ENCODE data around the gene EIF5. TPM values are rescaled to one million over a fixed set of nuclear protein-coding genes. Genes with fewer than 3 reads are reported as not detected.

EIF5 gene
- total RNA-seq, 3 donors from 2014 or later (not counting 1 experiment from before 2014, with no cell fraction given): 498 to 670 (median 594) TPM

GRCh38 chr14:103388664-103389063 lies 54.6 kb downstream of the EIF5 start:
- Mint-ChIP-seq H3K9me3 (no peaks in the 10 kb centered on the region), H3K27me3 (ENCODE audit: low read depth in 2 of 2) (no peaks in the 10 kb centered on the region), H3K36me3 (no peaks in the 10 kb centered on the region), H3K4me1 (peaks cover 26 to 43% of the 10 kb centered on the region in 2 donors), H3K27ac (no peak overlapping the region), H3K4me3 (peak overlapping the region; percentile 64)
- intact Hi-C loops (cut with micrococcal nuclease): loop anchor here (5.0 kb wide), 1 partner anchor 39 kb away; no protein-coding TSS in a partner anchor
- ATAC-seq: no peak
- Histone ChIP-seq H3K27ac (ENCODE audit: low read length) (no peak overlapping the region), H3K4me1 (ENCODE audit: control insufficient read depth, insufficient read depth, low read length) (peaks cover 38% of the 10 kb centered on the region), H3K36me3 (ENCODE audit: control insufficient read depth, insufficient read depth, low read length) (no peaks in the 10 kb centered on the region), H3K27me3 (ENCODE audit: control insufficient read depth, insufficient read depth, low read length) (no peaks in the 10 kb centered on the region), H3K9me3 (ENCODE audit: control insufficient read depth, insufficient read depth, low read length) (no peaks in the 10 kb centered on the region), H3K4me3 (ENCODE audit: low read length) (no peak overlapping the region)
- WGBS (ENCODE audit: insufficient coverage): 100% methylated on average over 1 of the region's 1 CpG
- no peak for DNase-seq
- no peak for TF ChIP-seq CTCF (IDR thresholded peaks at IDR 0.05)

- Histone ChIP-seq H3K9me3 (ENCODE audit: control insufficient read depth, insufficient read depth, low read length) (no peaks in the 10 kb centered on the region), H3K27me3 (ENCODE audit: control insufficient read depth, insufficient read depth, low read length) (no peaks in the 10 kb centered on the region), H3K27ac (ENCODE audit: low read length) (no peak overlapping the region), H3K4me3 (ENCODE audit: low read length) (no peak overlapping the region), H3K36me3 (ENCODE audit: control insufficient read depth, insufficient read depth, low read length) (no peaks in the 10 kb centered on the region), H3K4me1 (ENCODE audit: control insufficient read depth, insufficient read depth, low read length) (peaks cover 37% of the 10 kb centered on the region)
- Mint-ChIP-seq H3K27ac (no peak overlapping the region), H3K36me3 (no peaks in the 10 kb centered on the region), H3K4me1 (peaks cover 43 to 52% of the 10 kb centered on the region in 2 donors), H3K27me3 (ENCODE audit: low read depth in 2 of 2) (no peaks in the 10 kb centered on the region), H3K4me3 (no peak overlapping the region), H3K9me3 (no peaks in the 10 kb centered on the region)
- WGBS (ENCODE audit: insufficient coverage): 96% methylated on average over 4 of the region's 4 CpGs
- no peak for DNase-seq
- TF ChIP-seq CTCF (IDR thresholded peaks at IDR 0.05): no peak
- ATAC-seq: no peak
- intact Hi-C loops (cut with micrococcal nuclease): no loop called here
These were observed 56.6 kb downstream of the EIF5 start for GRCh38 chr14:103390605-103391004.

GRCh38 chr14:103391048-103391447 lies 57.0 kb downstream of the EIF5 start:
- H3K9me3 Mint-ChIP-seq: no peaks in the 10 kb centered on the region
- no peaks in the 10 kb centered on the region for H3K27me3 Mint-ChIP-seq (ENCODE audit: low read depth in 2 of 2)
- peaks cover 46 to 54% of the 10 kb centered on the region in 2 donors for H3K4me1 Mint-ChIP-seq
- peaks cover 36% of the 10 kb centered on the region for H3K4me1 ChIP-seq (ENCODE audit: control insufficient read depth, insufficient read depth, low read length)
- H3K27me3 ChIP-seq (ENCODE audit: control insufficient read depth, insufficient read depth, low read length): no peaks in the 10 kb centered on the region
- no peak overlapping the region for H3K27ac ChIP-seq (ENCODE audit: low read length)
- ATAC-seq (peak; percentile 80 to 85 (median 82)), DNase-seq (peak; percentile 19 to 76)
- no peak overlapping the region for H3K27ac Mint-ChIP-seq
- H3K36me3 ChIP-seq (ENCODE audit: control insufficient read depth, insufficient read depth, low read length): no peaks in the 10 kb centered on the region
- no peak overlapping the region for H3K4me3 Mint-ChIP-seq
- intact Hi-C loops (cut with micrococcal nuclease): no loop called here
- 0% methylated on average over 4 of the region's 4 CpGs for WGBS (ENCODE audit: insufficient coverage)
- H3K36me3 Mint-ChIP-seq: no peaks in the 10 kb centered on the region
- peak; percentile 76 for TF ChIP-seq CTCF (IDR thresholded peaks at IDR 0.05)
- H3K4me3 ChIP-seq (ENCODE audit: low read length): no peak overlapping the region
- no peaks in the 10 kb centered on the region for H3K9me3 ChIP-seq (ENCODE audit: control insufficient read depth, insufficient read depth, low read length)

- Histone ChIP-seq H3K4me1 (ENCODE audit: control insufficient read depth, insufficient read depth, low read length) (peaks cover 29% of the 10 kb centered on the region), H3K9me3 (ENCODE audit: control insufficient read depth, insufficient read depth, low read length) (no peaks in the 10 kb centered on the region), H3K27me3 (ENCODE audit: control insufficient read depth, insufficient read depth, low read length) (no peaks in the 10 kb centered on the region), H3K4me3 (ENCODE audit: low read length) (no peak overlapping the region), H3K36me3 (ENCODE audit: control insufficient read depth, insufficient read depth, low read length) (no peaks in the 10 kb centered on the region), H3K27ac (ENCODE audit: low read length) (no peak overlapping the region)
- ATAC-seq: no peak
- Mint-ChIP-seq H3K36me3 (no peaks in the 10 kb centered on the region), H3K27ac (no peak overlapping the region), H3K27me3 (ENCODE audit: low read depth in 2 of 2) (no peaks in the 10 kb centered on the region), H3K4me1 (peaks cover 44 to 55% of the 10 kb centered on the region in 2 donors), H3K4me3 (no peak overlapping the region), H3K9me3 (no peaks in the 10 kb centered on the region)
- no peak for TF ChIP-seq CTCF (IDR thresholded peaks at IDR 0.05)
- WGBS (ENCODE audit: insufficient coverage): 93% methylated on average over 4 of the region's 5 CpGs
- intact Hi-C loops (cut with micrococcal nuclease): no loop called here
- DNase-seq: no peak
These were observed 58.1 kb downstream of the EIF5 start for GRCh38 chr14:103392106-103392505.
